ENCODE data around the gene NCKIPSD. TPM values are rescaled to one million over a fixed set of nuclear protein-coding genes. Genes with fewer than 3 reads are reported as not detected.

Gene NCKIPSD
- total RNA-seq, 1 experiment from 2014 or later: 46.0 TPM

- Histone ChIP-seq H4K91ac (ENCODE audit: insufficient read length, low read depth, low read length) (no peak overlapping the region), H3K4me2 (ENCODE audit: insufficient read depth, insufficient read length, low read length) (peak overlapping the region; percentile 50), H4K5ac (ENCODE audit: insufficient read length, low read depth, low read length) (no peak overlapping the region), H3K56ac (ENCODE audit: insufficient read length, low read depth, low read length) (no peak overlapping the region), H3K23ac (ENCODE audit: insufficient read length, low read depth, low read length) (no peak overlapping the region), H3K14ac (ENCODE audit: insufficient read depth, low read length) (no peak overlapping the region), H3K27me3 (ENCODE audit: insufficient read depth, low read length) (no peaks in the 10 kb centered on the region), H2BK12ac (ENCODE audit: insufficient read length, low read depth, low read length) (no peak overlapping the region), H3K23me2 (ENCODE audit: insufficient read length, low read depth, low read length, poor library complexity, severe bottlenecking) (peaks cover 3% of the 10 kb centered on the region), H3K4ac (ENCODE audit: low read depth, low read length) (no peak overlapping the region), H3K18ac (ENCODE audit: insufficient read length, low read depth, low read length) (no peak overlapping the region), H2AK5ac (ENCODE audit: insufficient read length, low read length) (no peak overlapping the region), H3K27ac (ENCODE audit: insufficient read length, low read depth, low read length) (no peak overlapping the region), H3K9me3 (ENCODE audit: control insufficient read depth, low read depth, low read length) (no peaks in the 10 kb centered on the region), H2AFZ (ENCODE audit: low read length) (no peak overlapping the region), H3T11ph (ENCODE audit: low read length) (no peak overlapping the region), H3K79me2 (ENCODE audit: insufficient read depth, low read length) (no peaks in the 10 kb centered on the region), H4K8ac (replicated peaks; ENCODE audit: insufficient read length, low read depth, low read length) (no peak overlapping the region), H2BK20ac (ENCODE audit: low read depth, low read length, poor library complexity, severe bottlenecking) (no peak overlapping the region), H2BK15ac (ENCODE audit: low read depth, low read length) (no peak overlapping the region), H3K9ac (ENCODE audit: extremely low read depth, insufficient read length, low read length) (no peak overlapping the region), H2BK120ac (ENCODE audit: low read depth, low read length, poor library complexity, severe bottlenecking) (no peak overlapping the region), H3K4me1 (ENCODE audit: insufficient read depth, low read length) (no peaks in the 10 kb centered on the region; the same call in 1 of the 2 replicates), H3K79me1 (ENCODE audit: insufficient read depth, low read depth, low read length, poor library complexity, severe bottlenecking) (no peaks in the 10 kb centered on the region), H4K20me1 (ENCODE audit: control insufficient read depth, insufficient read depth, insufficient read length) (peaks cover 2% of the 10 kb centered on the region), H2BK5ac (ENCODE audit: insufficient read length, low read length) (no peak overlapping the region)
- Mint-ChIP-seq H3K9me3 (peaks cover 0 to 3% of the 10 kb centered on the region in 2 experiments; a peak in 1 of 5 replicates), H3K36me3 (ENCODE audit: insufficient read depth in 1 of 3, low read depth in 3 of 3) (peaks cover 40 to 60% (median 58%) of the 10 kb centered on the region in 3 experiments), H3K4me1 (peaks cover 4 to 13% of the 10 kb centered on the region in 2 experiments), H3K4me3 (peak overlapping the region; percentile 67 to 73), H3K27ac (peak overlapping the region in 1 of 3 experiments; percentile 53; a peak in 1 of 7 replicates), H3K27me3 (ENCODE audit: low read depth) (peaks cover 4% of the 10 kb centered on the region; the same call in 1 of the 2 replicates)
- DNase-seq: no peak
- TF ChIP-seq CTCF (conservative IDR thresholded peaks at IDR 0.05): no peak
- no CpG with 5 or more reads among the region's 12 CpGs for WGBS (ENCODE audit: extremely low coverage, insufficient read length, low lambda C conversion rate)
These were observed 30.7 kb downstream of the NCKIPSD start for GRCh38 chr3:48655063-48655462.

Measured in H9 (cell line).